ENCODE results near the gene POLRMT.

Gene POLRMT

DNA sequence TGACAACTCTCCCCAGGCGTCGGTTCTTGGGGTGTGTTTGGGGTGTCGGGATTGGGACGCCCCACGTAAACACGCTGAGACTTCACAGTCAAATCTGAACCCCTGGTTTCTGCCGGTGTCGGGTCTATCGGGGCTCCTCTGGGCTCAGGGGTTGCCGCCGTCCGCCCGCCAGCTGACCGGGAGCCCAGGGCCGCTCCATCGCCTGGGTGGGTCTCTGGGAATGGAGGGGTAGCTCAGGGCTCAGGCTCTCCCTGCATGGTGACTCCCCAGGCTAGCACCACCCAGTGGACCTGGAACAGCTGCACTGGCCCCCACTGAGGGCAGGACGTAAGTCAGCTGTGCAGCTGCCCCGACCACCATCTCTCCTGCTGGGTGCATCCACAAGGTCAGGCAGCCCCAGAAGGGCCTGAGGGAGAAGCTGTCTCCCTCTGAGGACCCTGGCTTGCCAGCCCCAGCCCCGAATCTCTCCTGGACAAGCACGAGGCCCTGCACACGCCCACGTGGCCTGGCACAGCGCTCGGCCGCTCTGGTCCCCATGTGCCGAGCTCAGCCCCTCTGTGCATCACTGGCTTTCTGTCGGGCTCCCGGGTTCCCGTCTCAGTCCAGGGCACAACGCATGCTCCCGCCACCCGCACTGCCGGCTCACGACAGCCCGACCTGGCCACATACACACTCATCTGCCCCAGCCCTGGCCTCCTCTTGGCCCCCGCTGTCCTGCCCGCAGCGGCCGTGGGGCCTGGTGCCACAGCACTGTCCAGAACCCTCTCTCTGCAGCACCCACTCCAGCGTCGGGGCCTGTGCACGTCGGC, 23.6 kb upstream of the POLRMT start:
- TF ChIP-seq TAF1 (IDR thresholded peaks at IDR 0.05; ENCODE audit: borderline replicate concordance, insufficient read depth, low read length), result no peak
- no peak for TF ChIP-seq FOXP2 (optimal IDR thresholded peaks at IDR 0.05; ENCODE audit: borderline replicate concordance, extremely low read depth, extremely low read length, insufficient read depth)
- TF ChIP-seq, protein P1, sequence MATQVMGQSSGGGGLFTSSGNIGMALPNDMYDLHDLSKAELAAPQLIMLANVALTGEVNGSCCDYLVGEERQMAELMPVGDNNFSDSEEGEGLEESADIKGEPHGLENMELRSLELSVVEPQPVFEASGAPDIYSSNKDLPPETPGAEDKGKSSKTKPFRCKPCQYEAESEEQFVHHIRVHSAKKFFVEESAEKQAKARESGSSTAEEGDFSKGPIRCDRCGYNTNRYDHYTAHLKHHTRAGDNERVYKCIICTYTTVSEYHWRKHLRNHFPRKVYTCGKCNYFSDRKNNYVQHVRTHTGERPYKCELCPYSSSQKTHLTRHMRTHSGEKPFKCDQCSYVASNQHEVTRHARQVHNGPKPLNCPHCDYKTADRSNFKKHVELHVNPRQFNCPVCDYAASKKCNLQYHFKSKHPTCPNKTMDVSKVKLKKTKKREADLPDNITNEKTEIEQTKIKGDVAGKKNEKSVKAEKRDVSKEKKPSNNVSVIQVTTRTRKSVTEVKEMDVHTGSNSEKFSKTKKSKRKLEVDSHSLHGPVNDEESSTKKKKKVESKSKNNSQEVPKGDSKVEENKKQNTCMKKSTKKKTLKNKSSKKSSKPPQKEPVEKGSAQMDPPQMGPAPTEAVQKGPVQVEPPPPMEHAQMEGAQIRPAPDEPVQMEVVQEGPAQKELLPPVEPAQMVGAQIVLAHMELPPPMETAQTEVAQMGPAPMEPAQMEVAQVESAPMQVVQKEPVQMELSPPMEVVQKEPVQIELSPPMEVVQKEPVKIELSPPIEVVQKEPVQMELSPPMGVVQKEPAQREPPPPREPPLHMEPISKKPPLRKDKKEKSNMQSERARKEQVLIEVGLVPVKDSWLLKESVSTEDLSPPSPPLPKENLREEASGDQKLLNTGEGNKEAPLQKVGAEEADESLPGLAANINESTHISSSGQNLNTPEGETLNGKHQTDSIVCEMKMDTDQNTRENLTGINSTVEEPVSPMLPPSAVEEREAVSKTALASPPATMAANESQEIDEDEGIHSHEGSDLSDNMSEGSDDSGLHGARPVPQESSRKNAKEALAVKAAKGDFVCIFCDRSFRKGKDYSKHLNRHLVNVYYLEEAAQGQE (IDR thresholded peaks at IDR 0.05; ENCODE audit: insufficient read depth in 1 of 2, low read depth in 2 of 2, low read length in 2 of 2), result no peak
- TF ChIP-seq POLR2AphosphoS5 (IDR thresholded peaks at IDR 0.05; ENCODE audit: low read depth, low read length), result no peak

DNA sequence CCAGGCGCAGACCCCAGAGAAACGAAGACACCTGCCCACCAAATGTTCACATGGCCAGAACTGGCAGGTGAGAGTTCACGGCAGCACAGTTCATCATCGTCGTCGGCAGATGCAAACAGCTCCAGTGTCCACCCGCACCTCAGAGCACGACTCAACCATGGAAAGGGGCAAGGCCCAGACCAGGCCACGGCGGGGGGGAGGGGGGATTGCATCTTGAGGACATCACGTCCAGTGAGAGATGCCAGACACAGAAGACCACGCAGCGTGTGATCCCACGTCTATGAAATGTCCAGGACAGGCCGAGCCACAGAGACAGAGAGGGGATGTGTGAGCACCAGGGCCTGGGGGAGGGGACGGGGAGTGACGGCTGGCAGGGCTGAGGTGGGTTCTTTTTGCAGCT, 22.4 kb upstream of the POLRMT start:
- TF ChIP-seq, protein P1 (IDR thresholded peaks at IDR 0.05; ENCODE audit: insufficient read depth in 1 of 2, low read depth in 2 of 2, low read length in 2 of 2), result no peak
- no peak for TF ChIP-seq SIN3A (IDR thresholded peaks at IDR 0.05; ENCODE audit: borderline replicate concordance, insufficient read depth, low read length)
- no peak for TF ChIP-seq TAF1 (IDR thresholded peaks at IDR 0.05; ENCODE audit: borderline replicate concordance, insufficient read depth, low read length)

DNA sequence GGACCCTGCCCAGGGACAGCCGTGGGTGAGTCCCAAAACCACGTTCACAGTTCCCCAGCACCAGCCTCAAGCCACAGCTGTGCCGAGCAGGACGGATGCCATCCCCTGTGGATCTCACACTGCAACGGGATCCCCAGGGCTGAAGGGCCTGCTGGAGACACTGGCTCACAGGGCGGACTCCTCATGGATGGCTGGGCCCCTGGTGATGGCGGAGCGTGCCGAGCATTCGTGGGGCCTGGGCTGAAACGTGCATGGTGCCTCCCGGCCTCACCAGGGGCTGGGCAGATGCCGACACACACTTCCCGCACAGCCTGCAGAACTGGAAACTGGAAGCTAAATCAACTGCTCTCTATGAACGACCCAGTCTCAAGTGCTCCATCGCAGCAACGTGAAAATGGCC, 20.1 kb upstream of the POLRMT start:
- TF ChIP-seq FOXP2 (optimal IDR thresholded peaks at IDR 0.05; ENCODE audit: borderline replicate concordance, extremely low read depth, extremely low read length, insufficient read depth) (no peak), POLR2AphosphoS5 (IDR thresholded peaks at IDR 0.05; ENCODE audit: low read depth, low read length) (no peak), SIN3A (IDR thresholded peaks at IDR 0.05; ENCODE audit: borderline replicate concordance, insufficient read depth, low read length) (no peak), TAF1 (IDR thresholded peaks at IDR 0.05; ENCODE audit: borderline replicate concordance, insufficient read depth, low read length) (no peak)
- TF ChIP-seq, protein P1 (IDR thresholded peaks at IDR 0.05; ENCODE audit: insufficient read depth in 1 of 2, low read depth in 2 of 2, low read length in 2 of 2), result no peak

DNA sequence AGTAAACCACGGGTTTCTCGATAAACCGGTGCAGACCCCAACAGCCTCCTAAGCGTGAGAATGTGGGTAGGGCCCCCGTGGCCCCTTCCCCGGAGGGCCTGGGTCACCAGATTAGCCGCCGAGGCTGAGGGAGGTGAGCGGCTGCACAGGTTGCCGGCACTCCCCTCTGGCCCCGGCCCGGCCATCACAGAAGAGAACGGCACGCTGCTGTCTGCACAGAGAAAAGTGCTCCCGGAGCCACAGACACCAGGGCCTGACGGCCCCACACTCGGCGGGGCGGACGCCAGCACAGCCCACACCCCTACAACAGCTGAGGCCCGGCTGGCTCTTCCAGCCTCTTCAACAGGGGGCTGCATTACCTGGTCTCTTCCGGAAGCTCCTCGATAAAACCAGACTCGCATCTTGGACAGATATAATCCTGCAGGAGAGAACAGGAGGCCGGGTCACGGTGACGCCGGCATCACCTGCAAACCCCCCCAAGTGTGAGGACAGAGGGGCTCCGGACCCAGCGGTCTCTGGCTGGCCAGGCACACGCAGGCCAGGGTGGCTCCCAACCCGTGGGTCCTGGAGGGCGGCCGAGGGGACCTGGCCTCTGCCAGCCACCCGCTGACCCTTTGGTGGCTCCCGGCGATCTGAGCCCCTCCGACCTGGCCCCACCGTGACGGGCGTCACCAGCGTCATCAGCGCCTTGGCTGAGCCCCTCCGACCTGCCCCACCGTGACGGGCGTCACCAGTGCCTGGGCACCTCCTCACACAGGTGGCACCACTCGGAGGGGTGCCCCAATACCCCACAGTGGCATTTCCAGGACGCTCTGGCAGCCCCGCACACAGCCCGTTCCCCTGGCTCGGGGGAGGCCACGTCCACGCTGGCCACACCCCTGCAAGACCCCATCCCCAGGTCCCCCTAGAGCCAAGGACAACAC, 19.4 kb upstream of the POLRMT start:
- TF ChIP-seq TAF1 (IDR thresholded peaks at IDR 0.05; ENCODE audit: borderline replicate concordance, insufficient read depth, low read length), result no peak
- no peak for TF ChIP-seq POLR2AphosphoS5 (IDR thresholded peaks at IDR 0.05; ENCODE audit: low read depth, low read length)
- TF ChIP-seq SIN3A (IDR thresholded peaks at IDR 0.05; ENCODE audit: borderline replicate concordance, insufficient read depth, low read length), result no peak
- no peak for TF ChIP-seq FOXP2 (optimal IDR thresholded peaks at IDR 0.05; ENCODE audit: borderline replicate concordance, extremely low read depth, extremely low read length, insufficient read depth)
- TF ChIP-seq, protein P1 (IDR thresholded peaks at IDR 0.05; ENCODE audit: insufficient read depth in 1 of 2, low read depth in 2 of 2, low read length in 2 of 2), result no peak
